HEK293T (cell line): ENCODE data around the gene OSBPL7.

ENCODE experiments used
- CTCF ChIA-PET: fragments of 350-600 bp; formaldehyde crosslinking; extraction: SDS; loops from one replicate; lab custom pipeline; 2021; ENCODE audit warnings: antibody characterized with exemption, inconsistent platforms; lab: Yijun Ruan, JAX
- POLR2A ChIA-PET: fragments of 350-600 bp; formaldehyde crosslinking; extraction: SDS; loops from one replicate; lab custom pipeline; 2020; ENCODE audit warnings: antibody characterized with exemption, inconsistent platforms; lab: Yijun Ruan, JAX
- DNase-seq: peaks from one replicate; pipeline ENCODE4 v3.0.0; 2012; ENCODE audit warnings: mixed read lengths; ENCODE audit errors: extremely low spot score
- ARNT ChIP-seq: fragments of 450-650 bp; IDR thresholded peaks from 2 replicates; pipeline ENCODE4 v1.6.1; 2017; ENCODE audit warnings: mild to moderate bottlenecking
- BHLHE40 ChIP-seq: fragments of 450-650 bp; IDR thresholded peaks from 2 replicates; pipeline ENCODE4 v1.6.1; 2016; ENCODE audit warnings: mild to moderate bottlenecking, moderate library complexity, borderline replicate concordance
- CTBP1 ChIP-seq: fragments of 450-650 bp; IDR thresholded peaks from 2 replicates; pipeline ENCODE4 v1.6.1; 2016; ENCODE audit warnings: borderline replicate concordance
- ELF4 ChIP-seq: fragments of 450-650 bp; IDR thresholded peaks from 2 replicates; pipeline ENCODE4 v1.6.1; 2017; ENCODE audit warnings: antibody characterized with exemption
- FOXA1 ChIP-seq: fragments of 450-650 bp; IDR thresholded peaks from 2 replicates; pipeline ENCODE4 v1.6.1; 2016; ENCODE audit warnings: mild to moderate bottlenecking
- FOXK2 ChIP-seq: fragments of 450-650 bp; IDR thresholded peaks from 2 replicates; pipeline ENCODE4 v1.6.1; 2016; ENCODE audit warnings: mild to moderate bottlenecking
- FOXM1 ChIP-seq: fragments of 450-650 bp; IDR thresholded peaks from 2 replicates; pipeline ENCODE4 v1.6.1; 2017; ENCODE audit warnings: mild to moderate bottlenecking, borderline replicate concordance
- HDGF ChIP-seq: fragments of 450-650 bp; IDR thresholded peaks from 2 replicates; pipeline ENCODE4 v1.6.1; 2017; ENCODE audit warnings: antibody characterized with exemption, borderline replicate concordance
- L3MBTL2 ChIP-seq: fragments of 450-650 bp; conservative IDR thresholded peaks from 2 replicates; pipeline ENCODE4 v1.6.1; 2016; ENCODE audit warnings: mild to moderate bottlenecking
- LEF1 ChIP-seq: fragments of 450-650 bp; IDR thresholded peaks from 2 replicates; pipeline ENCODE4 v1.6.1; 2017; ENCODE audit warnings: mild to moderate bottlenecking, borderline replicate concordance
- NFRKB ChIP-seq: fragments of 450-650 bp; IDR thresholded peaks from 2 replicates; pipeline ENCODE4 v1.6.1; 2016; ENCODE audit warnings: mild to moderate bottlenecking, moderate library complexity
- SP1 ChIP-seq: fragments of 450-650 bp; IDR thresholded peaks from 2 replicates; pipeline ENCODE4 v1.6.1; 2017
- SUZ12 ChIP-seq: fragments of 450-650 bp; IDR thresholded peaks from 2 replicates; pipeline ENCODE4 v1.6.1; 2016; ENCODE audit warnings: mild to moderate bottlenecking
- TARDBP ChIP-seq: fragments of 450-650 bp; IDR thresholded peaks from 2 replicates; pipeline ENCODE4 v1.6.1; 2016
- ZNF384 ChIP-seq: fragments of 450-650 bp; IDR thresholded peaks from 2 replicates; pipeline ENCODE4 v1.6.1; 2016
- TF ChIP-seq, protein P1 (sequence below): fragments of 450-650 bp; IDR thresholded peaks from 2 replicates; pipeline ENCODE4 v1.6.1; 2016

Gene OSBPL7

DNA sequence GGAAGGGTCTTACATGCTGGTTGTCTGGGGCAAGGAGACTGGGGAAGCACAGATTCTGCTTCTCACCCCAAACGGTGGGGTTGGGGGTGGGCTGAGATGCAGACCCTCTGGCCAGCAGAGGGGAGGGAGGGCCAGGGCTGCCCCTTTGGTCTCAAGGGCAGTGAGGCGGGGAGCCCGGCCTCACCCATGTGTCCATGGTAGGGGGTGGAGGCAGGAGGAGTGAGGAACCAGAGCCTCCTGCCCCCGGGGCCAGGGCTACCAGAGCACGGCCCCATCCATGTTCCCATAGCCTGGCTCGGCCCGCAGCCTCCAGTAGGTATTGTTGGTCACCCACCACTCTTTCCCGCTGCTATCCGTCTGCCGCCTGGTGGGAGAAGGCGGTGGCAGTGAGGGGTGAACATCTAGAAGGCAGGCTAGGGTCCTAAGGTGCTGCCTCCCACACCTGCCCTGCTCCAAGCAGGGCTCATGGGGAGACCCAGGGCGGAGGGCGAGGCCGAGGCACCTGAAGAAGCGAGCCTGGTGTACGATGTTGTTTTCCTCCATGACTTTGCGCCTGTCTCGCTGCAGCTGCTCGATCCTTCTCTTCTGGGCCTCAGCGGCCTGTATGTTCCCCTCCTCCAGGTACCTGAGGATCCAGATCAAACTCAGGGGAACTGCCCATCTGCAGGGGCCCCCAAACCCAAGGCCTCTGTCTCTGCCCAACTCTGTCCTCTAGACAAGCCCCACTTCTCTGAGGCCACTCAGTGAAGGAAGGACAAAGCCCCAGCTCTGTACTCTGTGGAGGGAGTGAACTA lies 13.4 kb downstream of the OSBPL7 start:
- DNase-seq, result no peak
- CTCF ChIA-PET, result no interaction called here
- no peak for TF ChIP-seq FOXK2
- TF ChIP-seq BHLHE40, result no peak
- TF ChIP-seq TARDBP, result no peak
- TF ChIP-seq ZNF384, result no peak
- TF ChIP-seq SP1, result no peak
- TF ChIP-seq ARNT, result no peak
- no peak for TF ChIP-seq HDGF
- no peak for TF ChIP-seq L3MBTL2
- no peak for TF ChIP-seq FOXA1
- no peak for TF ChIP-seq FOXM1
- TF ChIP-seq NFRKB, result no peak
- TF ChIP-seq LEF1, result no peak
- TF ChIP-seq SUZ12, result no peak
- TF ChIP-seq, protein P1, sequence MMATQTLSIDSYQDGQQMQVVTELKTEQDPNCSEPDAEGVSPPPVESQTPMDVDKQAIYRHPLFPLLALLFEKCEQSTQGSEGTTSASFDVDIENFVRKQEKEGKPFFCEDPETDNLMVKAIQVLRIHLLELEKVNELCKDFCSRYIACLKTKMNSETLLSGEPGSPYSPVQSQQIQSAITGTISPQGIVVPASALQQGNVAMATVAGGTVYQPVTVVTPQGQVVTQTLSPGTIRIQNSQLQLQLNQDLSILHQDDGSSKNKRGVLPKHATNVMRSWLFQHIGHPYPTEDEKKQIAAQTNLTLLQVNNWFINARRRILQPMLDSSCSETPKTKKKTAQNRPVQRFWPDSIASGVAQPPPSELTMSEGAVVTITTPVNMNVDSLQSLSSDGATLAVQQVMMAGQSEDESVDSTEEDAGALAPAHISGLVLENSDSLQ, result no peak
- TF ChIP-seq CTBP1, result no peak
- POLR2A ChIA-PET, result interaction anchor here (0.9 kb wide), 1 partner anchor 23 kb away, joined by 3 read pairs; the partner anchor contains the start of genes LRRC46 and MRPL10

DNA sequence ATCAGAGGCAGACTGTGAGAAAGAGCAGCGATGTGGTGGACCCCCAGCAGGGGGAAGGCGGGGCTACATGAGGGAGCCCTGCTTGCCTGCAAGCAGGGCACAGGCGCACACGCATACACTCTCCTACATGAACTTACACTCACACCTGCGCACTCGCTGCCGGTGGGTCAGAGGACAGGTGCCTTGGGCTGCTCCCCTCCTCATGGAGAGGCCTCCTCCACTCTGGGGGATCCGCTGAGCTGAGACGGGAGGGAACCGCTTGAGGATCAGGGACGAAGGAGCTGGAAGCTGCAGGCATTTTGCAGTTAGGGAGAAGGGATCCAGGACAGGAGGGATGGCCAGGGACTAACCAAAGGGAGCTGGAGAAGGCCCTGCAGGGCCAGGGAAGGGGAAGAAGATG lies 14.2 kb downstream of the OSBPL7 start:
- ChIA-PET POLR2A (interaction anchor here (0.9 kb wide), 1 partner anchor 24 kb away, joined by 3 read pairs; the partner anchor contains the start of genes LRRC46 and MRPL10), CTCF (no interaction called here)
- no peak for DNase-seq
- TF ChIP-seq ZNF384, result no peak
- TF ChIP-seq LEF1, result no peak
- TF ChIP-seq NFRKB, result no peak
- TF ChIP-seq ELF4, result no peak
- TF ChIP-seq FOXM1, result no peak
- no peak for TF ChIP-seq SUZ12
- no peak for TF ChIP-seq BHLHE40
- no peak for TF ChIP-seq ARNT
- no peak for TF ChIP-seq CTBP1
- TF ChIP-seq SP1, result no peak
- no peak for TF ChIP-seq FOXA1
- TF ChIP-seq, protein P1, result no peak

GRCh38 chr17:47806913-47807255 lies 14.7 kb downstream of the OSBPL7 start:
- CTCF ChIA-PET, result no interaction called here
- POLR2A ChIA-PET, result no interaction called here
- TF ChIP-seq SP1 (no peak), FOXM1 (no peak), CTBP1 (no peak), FOXK2 (no peak), BHLHE40 (no peak), ARNT (no peak), NFRKB (no peak)
- DNase-seq, result no peak

GRCh38 chr17:47806026-47806912 lies 15.3 kb downstream of the OSBPL7 start:
- no peak for DNase-seq
- ChIA-PET POLR2A (no interaction called here), CTCF (no interaction called here)
- TF ChIP-seq HDGF (no peak), FOXA1 (no peak), L3MBTL2 (no peak), CTBP1 (no peak), ZNF384 (no peak), LEF1 (no peak), ARNT (no peak), NFRKB (no peak)

- TF ChIP-seq ARNT, result no peak
- TF ChIP-seq, protein P1, result no peak
- no peak for TF ChIP-seq SP1
- TF ChIP-seq L3MBTL2, result no peak
- no peak for TF ChIP-seq FOXA1
- TF ChIP-seq TARDBP, result no peak
- no peak for TF ChIP-seq FOXK2
- TF ChIP-seq LEF1, result no peak
- no peak for TF ChIP-seq CTBP1
- no peak for TF ChIP-seq ELF4
- no peak for TF ChIP-seq BHLHE40
- TF ChIP-seq SUZ12, result no peak
- TF ChIP-seq FOXM1, result no peak
- no peak for TF ChIP-seq ZNF384
- no peak for TF ChIP-seq NFRKB
- TF ChIP-seq HDGF, result no peak
- ChIA-PET POLR2A (no interaction called here), CTCF (interaction anchor here (0.6 to 0.8 kb wide), 2 partner anchors 23 to 64 kb away, joined by 3 to 5 read pairs; no protein-coding TSS in a partner anchor)
- DNase-seq, result no peak
Observed at GRCh38 chr17:47804461-47804860, 17.1 kb downstream of the OSBPL7 start.
